GM23248 (cell line): Measurements from ENCODE around the gene PPP5C.

Experiments
- EZH2 ChIP-seq: fragments of 200-600 bp; sonication (generic); IDR thresholded peaks from 2 replicates; pipeline ENCODE4 v1.6.1; 2018; ENCODE audit warnings: antibody characterized with exemption, mild to moderate bottlenecking; ENCODE audit not compliant: insufficient read depth, poor library complexity, severe bottlenecking
- EZH2phosphoT487 ChIP-seq: fragments of 200-600 bp; sonication (generic); IDR thresholded peaks from 2 replicates; pipeline ENCODE4 v1.6.1; 2018; ENCODE audit warnings: antibody characterized with exemption, moderate library complexity, mild to moderate bottlenecking, low read depth; ENCODE audit not compliant: insufficient read depth

DNA sequence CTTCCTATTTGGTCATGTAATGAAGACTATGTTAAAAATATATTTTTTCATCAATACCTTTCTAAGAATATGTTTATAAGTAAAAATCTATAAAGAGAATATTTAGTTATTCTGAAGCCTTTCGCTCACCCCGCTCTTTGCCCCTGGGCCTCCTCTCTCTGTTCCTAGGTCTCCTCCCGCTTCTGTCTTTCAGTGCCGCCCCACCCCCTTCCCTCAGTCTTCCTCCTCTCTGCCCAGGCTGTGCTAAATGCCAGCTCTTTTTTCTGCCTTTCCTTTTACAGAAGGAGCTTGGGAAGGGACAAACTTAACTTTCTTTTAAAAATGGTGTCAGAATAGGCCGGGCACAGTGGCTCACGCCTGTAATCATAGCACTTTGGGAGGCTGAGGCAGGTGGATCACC lies 27.3 kb upstream of the PPP5C start:
- TF ChIP-seq EZH2phosphoT487 (no peak), EZH2 (no peak)
